ENCODE results near the gene LMAN2.
A peak's percentile ranks its signal among the peaks of the same experiment; 100 is the strongest.

The LMAN2 gene

DNA sequence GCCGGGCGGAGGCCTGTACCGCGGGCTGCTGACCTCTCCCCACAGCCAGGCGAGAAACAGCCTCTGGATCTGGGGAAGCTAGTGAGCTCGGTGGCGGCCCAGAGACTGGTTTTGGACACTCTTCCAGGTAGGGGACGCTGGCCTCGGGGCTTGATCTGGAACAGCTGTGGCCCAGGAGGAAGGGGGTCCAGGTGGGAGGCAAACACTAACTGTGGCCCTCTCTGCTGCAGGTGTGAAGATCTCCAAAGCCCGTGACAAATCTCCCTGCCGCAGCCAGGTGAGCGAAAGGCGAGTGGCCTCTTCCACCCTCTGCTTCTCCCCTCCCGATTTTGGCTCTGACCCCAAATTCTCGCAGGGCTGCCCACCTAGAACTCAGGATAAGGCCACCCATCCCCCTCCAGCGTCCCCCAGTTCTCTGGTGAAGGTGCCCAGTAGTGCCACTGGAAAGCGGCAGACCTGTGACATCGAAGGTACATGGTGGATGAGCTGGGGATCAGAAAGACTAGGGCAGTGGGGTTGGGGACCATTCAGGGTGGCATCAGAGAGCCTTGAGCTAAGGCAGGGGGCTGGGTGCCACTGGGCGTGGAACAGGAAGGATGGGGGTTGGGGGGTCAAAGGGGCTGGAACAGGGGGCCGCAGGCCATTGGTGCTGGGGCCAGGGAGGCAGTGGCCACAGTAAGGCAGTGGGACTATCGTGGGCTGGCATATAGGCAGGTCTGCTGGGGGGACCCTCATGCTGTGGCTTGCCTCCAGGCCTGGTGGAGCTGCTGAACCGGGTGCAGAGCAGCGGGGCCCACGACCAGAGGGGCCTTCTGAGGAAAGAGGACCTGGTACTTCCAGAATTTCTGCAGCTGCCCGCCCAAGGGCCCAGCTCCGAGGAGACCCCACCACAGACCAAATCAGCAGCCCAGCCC lies 19.9 kb upstream of the LMAN2 start:
- peak overlapping the region; percentile 90 for H3K9ac ChIP-seq (ENCODE audit: low read length)
- H4K8ac ChIP-seq (ENCODE audit: low read depth, low read length), result no peak overlapping the region
- H3K56ac ChIP-seq (ENCODE audit: low read length), result peak overlapping the region; percentile 91
- H3K79me2 ChIP-seq (ENCODE audit: control insufficient read depth, insufficient read depth, low read length), result no peaks in the 10 kb centered on the region
- H3K18ac ChIP-seq (ENCODE audit: low read length), result peak overlapping the region; percentile 7
- no peaks in the 10 kb centered on the region for H3K36me3 ChIP-seq (ENCODE audit: control insufficient read depth, insufficient read depth, low read length)
- H2BK15ac ChIP-seq (replicated peaks; ENCODE audit: low read depth), result no peak overlapping the region
- no peaks in the 10 kb centered on the region for H3K79me1 ChIP-seq (ENCODE audit: low read length)
- peak overlapping the region; percentile 20 for H3K27ac ChIP-seq (ENCODE audit: low read depth, low read length)
- H2AK5ac ChIP-seq (ENCODE audit: low read length), result no peak overlapping the region
- no peak for DNase-seq
- H3K4me3 ChIP-seq (ENCODE audit: low read length), result peak overlapping the region; percentile 55
- H2BK5ac ChIP-seq (ENCODE audit: low read length), result peak overlapping the region; percentile 48
- H4K5ac ChIP-seq (ENCODE audit: low read length), result no peak overlapping the region
- no CpG with 5 or more reads among the region's 26 CpGs for WGBS (ENCODE audit: extremely low coverage, insufficient coverage, low lambda C conversion rate)
- no peak overlapping the region for H2BK120ac ChIP-seq (ENCODE audit: low read depth, low read length)
- H3K4me2 ChIP-seq (ENCODE audit: low read length), result peak overlapping the region; percentile 74
- no peaks in the 10 kb centered on the region for H3K27me3 ChIP-seq (ENCODE audit: insufficient read depth, low read length, poor library complexity)
- no peak overlapping the region for H3K4ac ChIP-seq (ENCODE audit: low read depth, low read length)
- H3K23ac ChIP-seq (ENCODE audit: low read length), result peak overlapping the region; percentile 7
- peaks cover 9% of the 10 kb centered on the region for H3K4me1 ChIP-seq (ENCODE audit: control insufficient read depth, low read depth, low read length)

DNA sequence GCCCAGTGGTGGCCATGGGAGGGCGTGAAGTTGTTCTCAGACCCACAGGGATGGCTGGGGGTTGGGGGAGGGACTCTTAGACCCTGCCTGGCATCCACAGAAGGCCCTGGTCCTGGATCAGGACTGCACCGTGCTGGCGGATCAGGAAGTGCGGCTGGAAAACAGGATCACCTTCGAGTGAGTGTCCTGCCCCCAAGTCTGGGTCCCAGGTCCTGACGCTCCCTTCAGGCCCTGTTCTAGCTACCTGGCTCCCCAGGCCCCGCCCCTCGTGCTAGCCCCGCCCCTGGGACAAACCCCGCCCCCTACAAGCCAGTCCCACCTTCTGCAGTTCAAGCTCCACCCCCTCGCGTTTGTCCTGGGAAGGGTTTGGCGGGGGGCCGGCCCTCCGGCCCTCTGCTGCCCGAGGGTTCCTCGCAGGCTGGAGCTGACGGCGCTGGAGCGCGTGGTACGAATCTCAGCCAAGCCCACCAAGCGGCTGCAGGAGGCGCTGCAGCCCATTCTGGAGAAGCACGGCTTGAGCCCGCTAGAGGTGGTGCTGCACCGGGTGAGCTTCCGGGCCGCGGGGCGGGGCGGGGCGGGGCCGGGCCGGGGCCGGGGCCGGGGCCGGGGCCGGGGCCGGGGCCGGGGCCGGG lies 19.1 kb upstream of the LMAN2 start:
- WGBS (ENCODE audit: extremely low coverage, insufficient coverage, low lambda C conversion rate), result no CpG with 5 or more reads among the region's 42 CpGs
- Histone ChIP-seq H2BK5ac (ENCODE audit: low read length) (no peak overlapping the region), H3K23ac (ENCODE audit: low read length) (no peak overlapping the region), H4K5ac (ENCODE audit: low read length) (no peak overlapping the region), H3K9ac (ENCODE audit: low read length) (no peak overlapping the region), H3K4me3 (ENCODE audit: low read length) (no peak overlapping the region), H4K8ac (ENCODE audit: low read depth, low read length) (no peak overlapping the region), H3K27ac (ENCODE audit: low read depth, low read length) (no peak overlapping the region), H3K4me2 (ENCODE audit: low read length) (no peak overlapping the region), H2AK5ac (ENCODE audit: low read length) (no peak overlapping the region), H3K27me3 (ENCODE audit: insufficient read depth, low read length, poor library complexity) (no peaks in the 10 kb centered on the region), H3K18ac (ENCODE audit: low read length) (peak overlapping the region; percentile 7), H3K79me2 (ENCODE audit: control insufficient read depth, insufficient read depth, low read length) (no peaks in the 10 kb centered on the region), H3K79me1 (ENCODE audit: low read length) (no peaks in the 10 kb centered on the region), H2BK15ac (replicated peaks; ENCODE audit: low read depth) (no peak overlapping the region), H3K4me1 (ENCODE audit: control insufficient read depth, low read depth, low read length) (peaks cover 12% of the 10 kb centered on the region), H3K36me3 (ENCODE audit: control insufficient read depth, insufficient read depth, low read length) (no peaks in the 10 kb centered on the region), H3K4ac (ENCODE audit: low read depth, low read length) (no peak overlapping the region), H3K56ac (ENCODE audit: low read length) (peak overlapping the region; percentile 69), H2BK120ac (ENCODE audit: low read depth, low read length) (no peak overlapping the region)
- DNase-seq, result peak; percentile 99

DNA sequence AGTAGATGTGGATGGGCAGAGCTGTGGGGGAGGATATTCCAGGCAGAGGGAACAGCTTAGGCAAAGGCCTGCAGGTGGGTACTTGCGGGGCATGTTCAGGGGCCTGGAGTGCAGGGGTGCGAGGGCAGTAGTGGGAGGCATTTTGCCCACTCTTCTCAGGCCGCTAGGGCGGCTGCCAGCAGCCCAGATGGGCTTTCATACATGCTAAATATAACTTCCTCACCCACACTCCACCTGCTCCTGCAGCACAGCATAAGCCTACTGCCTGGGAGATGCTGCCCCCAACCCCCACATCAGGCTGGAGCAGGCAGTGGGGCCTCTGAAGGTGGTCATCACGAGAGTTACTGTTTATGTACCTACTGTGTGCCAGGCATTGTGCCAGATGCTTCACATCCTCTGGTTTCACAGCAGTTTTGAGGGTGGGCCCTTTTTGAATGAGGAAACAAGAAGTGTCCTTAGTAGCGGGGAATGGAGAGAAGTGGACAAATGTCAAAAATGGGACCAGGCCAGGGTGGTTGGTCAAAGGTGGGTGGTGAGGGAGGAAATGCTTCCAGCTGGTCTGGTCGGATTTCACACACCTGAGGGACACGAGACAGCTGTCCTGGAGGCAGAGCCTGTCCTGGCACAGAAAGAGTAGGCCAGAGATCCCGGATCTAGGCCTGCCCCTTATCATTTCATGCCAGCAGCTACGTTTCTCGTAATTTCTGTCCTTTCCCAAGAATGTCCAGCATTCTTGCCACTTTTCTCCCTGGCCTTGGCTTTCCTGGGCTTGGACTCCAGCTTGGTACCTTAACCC lies 18.4 kb upstream of the LMAN2 start:
- Histone ChIP-seq H3K9ac (ENCODE audit: low read length) (no peak overlapping the region), H4K5ac (ENCODE audit: low read length) (no peak overlapping the region), H3K23ac (ENCODE audit: low read length) (no peak overlapping the region), H3K4me1 (ENCODE audit: control insufficient read depth, low read depth, low read length) (peaks cover 12% of the 10 kb centered on the region), H3K27me3 (ENCODE audit: insufficient read depth, low read length, poor library complexity) (no peaks in the 10 kb centered on the region), H2BK120ac (ENCODE audit: low read depth, low read length) (no peak overlapping the region), H2BK15ac (replicated peaks; ENCODE audit: low read depth) (no peak overlapping the region), H3K36me3 (ENCODE audit: control insufficient read depth, insufficient read depth, low read length) (no peaks in the 10 kb centered on the region), H3K56ac (ENCODE audit: low read length) (peak overlapping the region; percentile 69), H2BK5ac (ENCODE audit: low read length) (no peak overlapping the region), H3K4ac (ENCODE audit: low read depth, low read length) (no peak overlapping the region), H3K79me1 (ENCODE audit: low read length) (no peaks in the 10 kb centered on the region), H3K18ac (ENCODE audit: low read length) (no peak overlapping the region), H3K4me3 (ENCODE audit: low read length) (no peak overlapping the region), H2AK5ac (ENCODE audit: low read length) (no peak overlapping the region), H4K8ac (ENCODE audit: low read depth, low read length) (no peak overlapping the region), H3K4me2 (ENCODE audit: low read length) (no peak overlapping the region), H3K27ac (ENCODE audit: low read depth, low read length) (no peak overlapping the region), H3K79me2 (ENCODE audit: control insufficient read depth, insufficient read depth, low read length) (no peaks in the 10 kb centered on the region)
- DNase-seq, result no peak
- no CpG with 5 or more reads among the region's 11 CpGs for WGBS (ENCODE audit: extremely low coverage, insufficient coverage, low lambda C conversion rate)

DNA sequence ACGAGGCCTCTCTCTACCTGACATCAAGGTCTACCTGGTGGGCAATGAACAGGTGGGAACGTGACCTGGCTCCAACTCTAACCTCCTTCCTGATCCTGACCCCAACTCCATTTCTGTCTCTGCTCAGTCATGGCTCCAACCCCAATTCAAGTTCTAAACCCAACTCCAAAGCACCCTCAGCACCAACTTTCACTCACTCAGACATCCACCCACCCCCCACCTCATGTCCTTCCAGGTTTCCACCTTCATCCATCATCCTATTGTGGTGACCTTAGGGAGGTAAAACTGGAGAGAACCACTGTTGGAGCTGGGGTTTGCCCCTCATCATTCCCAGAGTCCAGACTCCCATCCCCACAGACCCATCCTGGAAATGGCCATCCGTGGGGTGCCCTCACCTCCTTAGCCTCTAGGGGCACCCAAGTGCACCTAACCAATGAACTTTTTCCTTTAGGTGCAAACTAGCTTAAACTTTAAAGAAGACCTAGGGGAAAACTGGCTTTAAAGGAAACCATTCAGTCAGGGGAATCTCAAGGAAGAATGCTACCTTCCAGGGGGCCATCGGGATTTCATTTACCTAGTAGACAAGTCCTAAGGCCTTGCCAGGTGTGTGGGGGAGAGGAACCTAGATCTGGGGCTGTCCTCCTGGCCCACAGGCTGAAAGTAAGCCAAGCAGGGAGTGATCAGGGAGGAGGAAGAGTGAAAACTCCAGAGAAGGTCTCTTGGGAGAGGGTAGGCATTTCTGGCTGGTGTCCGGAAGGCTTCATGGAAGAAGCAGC lies 17.6 kb upstream of the LMAN2 start:
- Histone ChIP-seq H3K4me1 (ENCODE audit: control insufficient read depth, low read depth, low read length) (peaks cover 12% of the 10 kb centered on the region), H3K23ac (ENCODE audit: low read length) (no peak overlapping the region), H2BK15ac (replicated peaks; ENCODE audit: low read depth) (no peak overlapping the region), H2BK5ac (ENCODE audit: low read length) (no peak overlapping the region), H3K9ac (ENCODE audit: low read length) (no peak overlapping the region), H3K79me2 (ENCODE audit: control insufficient read depth, insufficient read depth, low read length) (no peaks in the 10 kb centered on the region), H3K36me3 (ENCODE audit: control insufficient read depth, insufficient read depth, low read length) (no peaks in the 10 kb centered on the region), H3K18ac (ENCODE audit: low read length) (no peak overlapping the region), H3K27me3 (ENCODE audit: insufficient read depth, low read length, poor library complexity) (no peaks in the 10 kb centered on the region), H2AK5ac (ENCODE audit: low read length) (no peak overlapping the region), H3K56ac (ENCODE audit: low read length) (no peak overlapping the region), H3K4me3 (ENCODE audit: low read length) (no peak overlapping the region), H3K79me1 (ENCODE audit: low read length) (no peaks in the 10 kb centered on the region), H3K4me2 (ENCODE audit: low read length) (no peak overlapping the region), H4K5ac (ENCODE audit: low read length) (no peak overlapping the region), H3K27ac (ENCODE audit: low read depth, low read length) (no peak overlapping the region), H2BK120ac (ENCODE audit: low read depth, low read length) (no peak overlapping the region), H3K4ac (ENCODE audit: low read depth, low read length) (no peak overlapping the region), H4K8ac (ENCODE audit: low read depth, low read length) (no peak overlapping the region)
- WGBS (ENCODE audit: extremely low coverage, insufficient coverage, low lambda C conversion rate), result no CpG with 5 or more reads among the region's 5 CpGs
- DNase-seq, result peak; percentile 43
